Lung microvascular endothelial cell (primary cell): ENCODE results near the gene EXOC3L2. TPM values are rescaled to one million over a fixed set of nuclear protein-coding genes. Genes with fewer than 3 reads are reported as not detected.

ENCODE experiments used
- DNase-seq, 2 donors: peaks; one replicate each; pipeline versions ENCODE4 v3.0.0 to v3.0.0-alpha.2; 2010; ENCODE audit warnings: low read depth in 2 of 2
- total RNA-seq: library from RNA; depleted of rRNA; stranded (reverse); fragments of >200 nt; gene quantifications from 2 replicates; pipeline ENCODE4 v1.2.1, GENCODE V29; 2014

The EXOC3L2 gene
- total RNA-seq, 1 donor from 2014 or later, result 0.20 TPM

- no peak for DNase-seq
These were observed 22.5 kb downstream of the EXOC3L2 start for GRCh38 chr19:45222724-45223123.

GRCh38 chr19:45218911-45219743, 26.1 kb downstream of the EXOC3L2 start:
- no peak for DNase-seq

GRCh38 chr19:45218426-45218825, 26.8 kb downstream of the EXOC3L2 start:
- no peak for DNase-seq

GRCh38 chr19:45217957-45218334, 27.3 kb downstream of the EXOC3L2 start:
- no peak for DNase-seq

GRCh38 chr19:45217193-45217956, 27.8 kb downstream of the EXOC3L2 start:
- peak in 1 of 2 donors; percentile 12 for DNase-seq

GRCh38 chr19:45216667-45217066, 28.5 kb downstream of the EXOC3L2 start:
- DNase-seq, result no peak

- DNase-seq, result peak; percentile 37 to 43
These were observed 29.6 kb downstream of the EXOC3L2 start for GRCh38 chr19:45215391-45216191.

- DNase-seq, result no peak
These were observed 32.2 kb downstream of the EXOC3L2 start for GRCh38 chr19:45213031-45213430.

GRCh38 chr19:45211751-45212381, 33.3 kb downstream of the EXOC3L2 start:
- DNase-seq, result peak; percentile 40 to 60

- DNase-seq, result no peak
These were observed 38.9 kb downstream of the EXOC3L2 start for GRCh38 chr19:45206328-45206727.

- DNase-seq, result no peak
These were observed 39.4 kb downstream of the EXOC3L2 start for GRCh38 chr19:45205810-45206209.

GRCh38 chr19:45202637-45203036, 42.6 kb downstream of the EXOC3L2 start:
- no peak for DNase-seq

- DNase-seq, result peak; percentile 79 to 82
These were observed 44.6 kb downstream of the EXOC3L2 start for GRCh38 chr19:45200568-45200967.

- DNase-seq, result peak in 1 of 2 donors; percentile 53
These were observed 49.4 kb downstream of the EXOC3L2 start for GRCh38 chr19:45195764-45196163.

GRCh38 chr19:45191375-45191774, 53.8 kb downstream of the EXOC3L2 start:
- DNase-seq, result no peak

GRCh38 chr19:45189971-45190370, 55.2 kb downstream of the EXOC3L2 start:
- DNase-seq, result no peak

GRCh38 chr19:45187421-45188100, 57.6 kb downstream of the EXOC3L2 start:
- DNase-seq, result peak in 1 of 2 donors; percentile 57

- peak in 1 of 2 donors; percentile 30 for DNase-seq
These were observed 58.5 kb downstream of the EXOC3L2 start for GRCh38 chr19:45186509-45187334.

GRCh38 chr19:45184115-45184514, 61.1 kb downstream of the EXOC3L2 start:
- DNase-seq, result no peak

- DNase-seq, result peak in 1 of 2 donors; percentile 44
These were observed 62.4 kb downstream of the EXOC3L2 start for GRCh38 chr19:45182758-45183157.
